Neural cell (in vitro differentiated cells): ENCODE data around the gene MLLT11. TPM values are rescaled to one million over a fixed set of nuclear protein-coding genes. Genes with fewer than 3 reads are reported as not detected.
A peak's percentile ranks its signal among the peaks of the same experiment; 100 is the strongest.

Experiments
- H2AFZ ChIP-seq: fragments of 200-600, 300-800 bp; sonication (generic), shearing (Covaris generic); 2 replicates; pipeline ENCODE4 v1.6.0; 2014; ENCODE audit warnings: low read depth, mild to moderate bottlenecking, antibody characterized with exemption, low read length, moderate library complexity
- H3F3A ChIP-seq: fragments of 200-600 bp; shearing (Covaris generic); 2 replicates; pipeline ENCODE4 v1.6.1; 2016; ENCODE audit warnings: mild to moderate bottlenecking, moderate library complexity, mixed read lengths, antibody characterized with exemption, low read length; ENCODE audit not compliant: insufficient read depth, poor library complexity, severe bottlenecking
- H3K27ac ChIP-seq: fragments of 200-600, 300-800 bp; sonication (generic), shearing (Covaris generic); 2 replicates; pipeline ENCODE4 v1.5.1; 2014; ENCODE audit warnings: mild to moderate bottlenecking, low read length, moderate library complexity
- H3K27me3 ChIP-seq: fragments of 300-800, 200-600 bp; sonication (generic), shearing (Covaris generic); 2 replicates; pipeline ENCODE4 v1.6.0; 2014; ENCODE audit warnings: mild to moderate bottlenecking, low read depth, low read length, moderate library complexity; ENCODE audit not compliant: insufficient read depth
- H3K36me3 ChIP-seq: fragments of 300-800, 200-600 bp; sonication (generic), shearing (Covaris generic); 2 replicates; pipeline ENCODE4 v1.5.1; 2014; ENCODE audit warnings: mild to moderate bottlenecking, antibody characterized with exemption, low read length, moderate library complexity; ENCODE audit not compliant: insufficient read depth
- H3K4me2 ChIP-seq: fragments of 300-800, 200-600 bp; sonication (generic), shearing (Covaris generic); 2 replicates; pipeline ENCODE4 v1.6.0; 2014; ENCODE audit warnings: mild to moderate bottlenecking, low read length
- H3K4me3 ChIP-seq: fragments of 300-800, 200-600 bp; sonication (generic), shearing (Covaris generic); 2 replicates; pipeline ENCODE4 v1.5.1; 2014; ENCODE audit warnings: mild to moderate bottlenecking, low read length, moderate library complexity
- H3K79me2 ChIP-seq: fragments of 200-600 bp; shearing (Covaris generic); replicated peaks from 2 replicates; pipeline ENCODE4 v1.6.0; 2014; ENCODE audit warnings: mild to moderate bottlenecking, low read length, moderate library complexity; ENCODE audit not compliant: insufficient read depth
- H3K9ac ChIP-seq: fragments of 300-800, 200-600 bp; sonication (generic), shearing (Covaris generic); 2 replicates; pipeline ENCODE4 v1.6.1; 2016; ENCODE audit warnings: mild to moderate bottlenecking, low read length, mixed read lengths
- H3K9me2 ChIP-seq: fragments of 200-600 bp; shearing (Covaris generic); 2 replicates; pipeline ENCODE4 v1.6.1; 2016; ENCODE audit warnings: mild to moderate bottlenecking, low read length, mixed read lengths; ENCODE audit not compliant: insufficient read depth
- H3K9me3 ChIP-seq: fragments of 200-600, 300-800 bp; sonication (generic), shearing (Covaris generic); 2 replicates; pipeline ENCODE4 v1.6.1; 2016; ENCODE audit warnings: mild to moderate bottlenecking, mixed run types, low read length, moderate library complexity, mixed read lengths
- H4K20me1 ChIP-seq: fragments of 200-600 bp; shearing (Covaris generic); 2 replicates; pipeline ENCODE4 v1.6.1; 2016; ENCODE audit warnings: mild to moderate bottlenecking, mixed run types; ENCODE audit not compliant: insufficient read depth
- EP300 ChIP-seq: fragments of 450-650 bp; conservative IDR thresholded peaks from 2 replicates; pipeline ENCODE4 v1.6.1; 2014; ENCODE audit warnings: antibody characterized with exemption, mild to moderate bottlenecking, moderate library complexity; ENCODE audit not compliant: poor library complexity, severe bottlenecking
- EZH2 ChIP-seq: fragments of 200-600, 300-800 bp; shearing (Covaris generic), sonication (generic); IDR thresholded peaks from 2 replicates; pipeline ENCODE4 v1.6.1; 2014; ENCODE audit warnings: antibody characterized with exemption, low read length, borderline replicate concordance, mild to moderate bottlenecking; ENCODE audit not compliant: insufficient read depth, poor library complexity, severe bottlenecking
- MXI1 ChIP-seq: fragments of 450-650 bp; conservative IDR thresholded peaks from 2 replicates; pipeline ENCODE4 v1.6.1; 2014; ENCODE audit warnings: antibody characterized with exemption, mild to moderate bottlenecking; ENCODE audit not compliant: poor library complexity, severe bottlenecking
- POLR2AphosphoS5 ChIP-seq: IDR thresholded peaks from 2 replicates; pipeline ENCODE4 v1.6.1; 2012
- RAD21 ChIP-seq: fragments of 450-650 bp; conservative IDR thresholded peaks from 2 replicates; pipeline ENCODE4 v1.6.1; 2014; ENCODE audit warnings: antibody characterized with exemption, mild to moderate bottlenecking, moderate library complexity
- SMC3 ChIP-seq: fragments of 450-650 bp; conservative IDR thresholded peaks from 2 replicates; pipeline ENCODE4 v1.6.1; 2014; ENCODE audit warnings: antibody characterized with exemption, mild to moderate bottlenecking, moderate library complexity; ENCODE audit not compliant: poor library complexity
- TAF1 ChIP-seq: IDR thresholded peaks from 2 replicates; pipeline ENCODE4 v1.6.1; 2012; ENCODE audit warnings: low read depth
- polyA plus RNA-seq: library from polyadenylated mRNA; depleted of rRNA; stranded (reverse); fragments of >200 nt; gene quantifications from 2 replicates; pipeline ENCODE4 v1.2.3, GENCODE V29; 2014
- TF ChIP-seq, protein P1 (sequence below): fragments of 450-650 bp; IDR thresholded peaks from 2 replicates; pipeline ENCODE4 v1.5.1; 2014; ENCODE audit warnings: antibody characterized with exemption, mild to moderate bottlenecking, moderate library complexity; ENCODE audit not compliant: poor library complexity, severe bottlenecking
- TF ChIP-seq, protein P2 (sequence below): IDR thresholded peaks from 2 replicates; pipeline ENCODE4 v1.6.1; 2012; ENCODE audit warnings: borderline replicate concordance

The MLLT11 gene
- polyA plus RNA-seq, 1 donor from 2014 or later = 142 TPM

DNA sequence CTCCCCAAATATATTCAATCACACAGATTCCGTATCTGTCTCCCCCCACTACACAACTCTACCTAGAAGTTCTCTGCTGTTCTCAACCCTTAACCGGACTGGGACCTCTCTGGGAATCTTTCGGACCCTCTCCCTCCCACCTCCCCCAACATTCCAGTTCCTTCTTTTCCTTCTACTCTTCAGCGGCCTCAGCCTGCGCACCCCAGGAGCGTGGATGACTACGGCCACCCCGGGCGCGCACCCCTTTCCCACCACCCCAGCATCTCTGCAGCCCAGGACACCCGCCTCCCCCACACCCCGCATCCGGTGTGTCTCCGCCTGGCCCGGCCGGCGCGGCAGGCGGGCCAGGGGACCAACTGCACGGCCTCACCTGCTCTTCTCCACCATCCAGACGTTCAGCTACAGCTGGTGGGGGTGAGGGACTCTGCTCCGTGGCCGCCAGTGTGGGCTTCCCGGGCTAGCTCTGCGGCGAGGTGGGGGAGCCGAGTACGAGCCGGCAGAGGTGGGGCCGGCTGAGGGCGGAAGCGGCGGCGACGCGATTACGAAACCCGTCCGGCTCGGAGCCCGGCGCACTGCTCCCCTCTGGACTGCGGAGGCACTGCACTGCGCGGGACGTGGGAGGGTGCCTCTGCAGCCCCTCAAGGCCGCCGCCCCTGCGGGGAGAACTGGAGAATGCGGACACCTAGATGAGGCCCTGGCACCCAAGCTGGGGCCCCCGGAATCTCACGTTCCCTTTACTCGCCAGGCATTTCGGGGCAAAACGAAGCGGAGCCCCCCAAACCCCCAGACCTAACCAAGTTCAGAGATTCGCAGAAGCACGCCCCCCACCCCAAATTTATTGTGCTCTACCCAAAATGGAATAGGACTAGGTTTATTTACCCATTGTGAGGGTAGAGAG, 839 bp upstream of the MLLT11 start, which contains the start of gene CDC42SE1:
Gene CDC42SE1 (minus strand): TSS at position 514 of the 898 bp plus-strand sequence. CDS start 3,892 bp downstream, outside the sequence.
- H2AFZ ChIP-seq = peak within 1 kb of the TSS; percentile 22
- peak within 1 kb of the TSS; percentile 98 for H3K9ac ChIP-seq
- no peaks in the 10 kb centered on the region for H3K27me3 ChIP-seq
- H3K9me2 ChIP-seq = no peaks in the 10 kb centered on the region
- TF ChIP-seq EP300 = peak; percentile 55
- TF ChIP-seq, protein P1, sequence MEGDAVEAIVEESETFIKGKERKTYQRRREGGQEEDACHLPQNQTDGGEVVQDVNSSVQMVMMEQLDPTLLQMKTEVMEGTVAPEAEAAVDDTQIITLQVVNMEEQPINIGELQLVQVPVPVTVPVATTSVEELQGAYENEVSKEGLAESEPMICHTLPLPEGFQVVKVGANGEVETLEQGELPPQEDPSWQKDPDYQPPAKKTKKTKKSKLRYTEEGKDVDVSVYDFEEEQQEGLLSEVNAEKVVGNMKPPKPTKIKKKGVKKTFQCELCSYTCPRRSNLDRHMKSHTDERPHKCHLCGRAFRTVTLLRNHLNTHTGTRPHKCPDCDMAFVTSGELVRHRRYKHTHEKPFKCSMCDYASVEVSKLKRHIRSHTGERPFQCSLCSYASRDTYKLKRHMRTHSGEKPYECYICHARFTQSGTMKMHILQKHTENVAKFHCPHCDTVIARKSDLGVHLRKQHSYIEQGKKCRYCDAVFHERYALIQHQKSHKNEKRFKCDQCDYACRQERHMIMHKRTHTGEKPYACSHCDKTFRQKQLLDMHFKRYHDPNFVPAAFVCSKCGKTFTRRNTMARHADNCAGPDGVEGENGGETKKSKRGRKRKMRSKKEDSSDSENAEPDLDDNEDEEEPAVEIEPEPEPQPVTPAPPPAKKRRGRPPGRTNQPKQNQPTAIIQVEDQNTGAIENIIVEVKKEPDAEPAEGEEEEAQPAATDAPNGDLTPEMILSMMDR = peak; percentile 92
- TF ChIP-seq EZH2 = no peak
- TF ChIP-seq POLR2AphosphoS5 = peak; percentile 92
- TF ChIP-seq MXI1 = peak; percentile 63
- peak; percentile 50 for TF ChIP-seq RAD21
- peak; percentile 91 for TF ChIP-seq TAF1
- TF ChIP-seq SMC3 = peak; percentile 56
- TF ChIP-seq, protein P2, sequence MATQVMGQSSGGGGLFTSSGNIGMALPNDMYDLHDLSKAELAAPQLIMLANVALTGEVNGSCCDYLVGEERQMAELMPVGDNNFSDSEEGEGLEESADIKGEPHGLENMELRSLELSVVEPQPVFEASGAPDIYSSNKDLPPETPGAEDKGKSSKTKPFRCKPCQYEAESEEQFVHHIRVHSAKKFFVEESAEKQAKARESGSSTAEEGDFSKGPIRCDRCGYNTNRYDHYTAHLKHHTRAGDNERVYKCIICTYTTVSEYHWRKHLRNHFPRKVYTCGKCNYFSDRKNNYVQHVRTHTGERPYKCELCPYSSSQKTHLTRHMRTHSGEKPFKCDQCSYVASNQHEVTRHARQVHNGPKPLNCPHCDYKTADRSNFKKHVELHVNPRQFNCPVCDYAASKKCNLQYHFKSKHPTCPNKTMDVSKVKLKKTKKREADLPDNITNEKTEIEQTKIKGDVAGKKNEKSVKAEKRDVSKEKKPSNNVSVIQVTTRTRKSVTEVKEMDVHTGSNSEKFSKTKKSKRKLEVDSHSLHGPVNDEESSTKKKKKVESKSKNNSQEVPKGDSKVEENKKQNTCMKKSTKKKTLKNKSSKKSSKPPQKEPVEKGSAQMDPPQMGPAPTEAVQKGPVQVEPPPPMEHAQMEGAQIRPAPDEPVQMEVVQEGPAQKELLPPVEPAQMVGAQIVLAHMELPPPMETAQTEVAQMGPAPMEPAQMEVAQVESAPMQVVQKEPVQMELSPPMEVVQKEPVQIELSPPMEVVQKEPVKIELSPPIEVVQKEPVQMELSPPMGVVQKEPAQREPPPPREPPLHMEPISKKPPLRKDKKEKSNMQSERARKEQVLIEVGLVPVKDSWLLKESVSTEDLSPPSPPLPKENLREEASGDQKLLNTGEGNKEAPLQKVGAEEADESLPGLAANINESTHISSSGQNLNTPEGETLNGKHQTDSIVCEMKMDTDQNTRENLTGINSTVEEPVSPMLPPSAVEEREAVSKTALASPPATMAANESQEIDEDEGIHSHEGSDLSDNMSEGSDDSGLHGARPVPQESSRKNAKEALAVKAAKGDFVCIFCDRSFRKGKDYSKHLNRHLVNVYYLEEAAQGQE = no peak
- H3K27ac ChIP-seq = peak within 1 kb of the TSS; percentile 99
- no peaks in the 10 kb centered on the region for H3K9me3 ChIP-seq
- peak within 1 kb of the TSS; percentile 69 for H3K4me3 ChIP-seq
- peaks cover 73% of the 10 kb centered on the region for H3K79me2 ChIP-seq
- no peaks in the 10 kb centered on the region for H4K20me1 ChIP-seq
- H3K36me3 ChIP-seq = peaks cover 4% of the 10 kb centered on the region
- peak within 1 kb of the TSS; percentile 95 for H3K4me2 ChIP-seq
- peaks cover 10% of the 10 kb centered on the region for H3F3A ChIP-seq

DNA sequence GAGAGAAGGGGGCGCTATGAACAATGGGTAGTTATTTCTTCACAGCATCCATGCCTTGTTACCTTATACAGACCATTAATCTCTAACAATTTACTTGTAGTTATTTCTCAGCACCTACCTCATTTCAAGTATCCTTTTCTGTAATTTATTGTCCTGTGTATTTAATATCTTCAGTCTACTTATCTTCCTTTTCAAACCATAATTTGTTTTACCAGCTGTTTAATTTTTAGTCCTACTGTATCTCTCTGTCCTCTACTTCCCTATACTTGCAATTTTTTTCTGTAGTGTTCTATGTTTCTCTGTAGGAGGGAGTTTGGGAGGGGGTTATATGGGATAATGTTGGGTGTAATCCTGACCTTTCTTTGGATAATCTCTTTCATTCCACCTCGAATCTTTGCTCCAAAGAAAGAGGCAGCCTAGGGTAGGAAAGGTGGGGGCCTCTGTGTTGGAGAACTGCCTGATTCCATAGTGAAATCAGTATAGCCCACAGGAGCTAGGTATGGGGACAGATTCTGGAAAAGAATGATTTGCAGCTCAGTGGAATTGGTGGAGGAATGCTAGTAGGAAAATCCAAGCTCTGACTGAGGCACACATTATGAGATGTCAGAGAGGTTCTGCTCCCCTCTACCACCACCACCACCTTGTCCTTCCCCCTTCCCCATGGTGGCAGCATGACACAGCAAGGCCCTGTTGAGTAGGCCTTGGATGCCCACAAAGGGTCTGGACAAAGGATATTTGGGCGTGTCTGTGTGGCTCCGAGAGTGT, 642 bp downstream of the MLLT11 start:
- H3K36me3 ChIP-seq = peaks cover 6% of the 10 kb centered on the region
- H3K79me2 ChIP-seq = peaks cover 88% of the 10 kb centered on the region
- peak overlapping the region; percentile 99 for H3K27ac ChIP-seq
- peak overlapping the region; percentile 98 for H3K9ac ChIP-seq
- peak overlapping the region; percentile 100 for H3K4me2 ChIP-seq
- no peaks in the 10 kb centered on the region for H3K27me3 ChIP-seq
- H3F3A ChIP-seq = peaks cover 10% of the 10 kb centered on the region
- peak overlapping the region; percentile 69 for H3K4me3 ChIP-seq
- no peaks in the 10 kb centered on the region for H3K9me2 ChIP-seq
- H2AFZ ChIP-seq = peak overlapping the region; percentile 25
- TF ChIP-seq EZH2 (no peak), MXI1 (peak; percentile 18), TAF1 (peak; percentile 54), SMC3 (no peak), POLR2AphosphoS5 (peak; percentile 76), EP300 (no peak)
- TF ChIP-seq, protein P1 = peak; percentile 3
- TF ChIP-seq, protein P2 = peak; percentile 77
- no peaks in the 10 kb centered on the region for H4K20me1 ChIP-seq
- H3K9me3 ChIP-seq = no peaks in the 10 kb centered on the region
